ENCODE results near the gene BMP4.
"Not testable (repeated sequence)": the region's sequence is repeated elsewhere in the genome, so short reads cannot be mapped to it uniquely, and the experiment has no call there.

Gene BMP4

DNA sequence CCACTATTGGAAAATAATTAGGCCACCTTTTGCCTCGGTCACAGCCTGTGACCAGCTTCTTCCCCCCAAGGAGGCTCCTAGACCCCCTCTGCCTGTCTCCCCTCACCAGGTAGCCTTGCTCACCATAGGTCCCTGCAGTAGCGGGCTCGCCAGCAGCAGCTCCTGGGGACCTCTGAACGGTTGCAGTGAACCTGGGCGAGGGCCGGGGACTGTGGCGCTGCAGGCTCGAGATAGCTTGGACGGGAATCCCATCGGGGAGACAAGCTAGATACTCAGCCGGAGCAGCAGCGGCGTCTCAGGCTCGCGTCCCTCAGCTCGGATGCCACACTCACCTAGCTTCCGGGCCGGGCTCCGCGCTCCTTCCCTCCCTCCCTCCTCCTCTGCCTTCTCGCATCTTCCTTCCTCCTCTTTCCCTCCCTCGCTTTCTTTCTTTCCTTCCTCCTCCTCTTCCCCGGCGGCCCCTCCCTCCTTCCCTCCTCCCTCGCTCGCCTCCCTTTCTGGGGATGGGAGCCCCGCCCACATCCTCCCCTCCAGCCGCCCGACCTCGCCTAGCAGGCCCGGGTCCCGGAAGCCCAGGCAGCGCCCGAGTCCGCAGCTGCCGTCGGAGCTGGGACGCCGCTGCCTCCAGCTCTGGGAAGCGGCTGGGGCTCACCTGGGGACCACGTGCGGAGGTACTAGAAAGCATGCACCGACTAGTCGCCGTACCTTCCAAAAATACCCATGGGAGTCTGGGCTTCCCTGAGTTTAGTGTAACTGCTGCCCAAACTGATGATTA is at the start of gene BMP4:
Gene BMP4, minus strand, starts transcription at position 399 of the 775 bp plus-strand sequence. CDS start 4,603 bp downstream, outside the sequence.
- DNase-seq (ENCODE audit: low spot score), result no peak

DNA sequence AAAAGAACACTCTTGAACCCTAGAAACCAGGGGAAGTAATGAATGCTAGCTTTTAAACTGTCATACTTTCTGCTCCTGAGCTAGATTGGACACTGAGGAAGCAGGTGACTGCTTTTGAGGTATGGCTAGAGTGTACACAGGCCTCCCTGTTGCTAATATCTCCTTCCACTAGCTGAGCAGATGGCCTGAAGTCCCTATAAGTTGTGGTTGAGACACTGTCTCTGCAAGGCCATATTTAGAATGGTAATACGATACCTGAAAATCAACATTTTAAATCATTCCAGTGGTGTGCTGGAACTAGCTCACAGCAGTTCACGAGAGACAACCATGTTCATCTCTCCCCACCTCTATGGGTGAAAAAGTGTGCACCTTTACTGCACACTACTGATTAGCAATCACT is 46.4 kb upstream of the BMP4 start:
- no peak for DNase-seq (ENCODE audit: low spot score)

DNA sequence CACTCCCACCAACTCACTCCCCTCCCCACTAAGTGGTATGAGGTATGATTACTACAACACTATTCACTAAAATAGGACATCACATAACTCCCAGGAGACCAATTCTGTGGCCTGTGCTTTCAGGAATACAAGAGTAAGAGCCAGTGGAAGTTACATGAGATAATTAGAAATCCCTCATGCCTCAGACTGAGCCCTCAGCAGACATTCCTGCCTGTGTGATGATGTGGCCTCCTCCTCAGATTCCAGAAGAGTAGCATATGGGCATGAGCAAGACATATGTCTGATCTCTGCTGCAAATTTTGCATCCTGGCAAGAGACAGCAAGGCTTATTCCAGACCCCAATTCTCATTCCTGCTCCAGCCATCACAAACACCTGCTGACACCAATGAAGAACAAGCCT is 46.0 kb upstream of the BMP4 start:
- no peak for DNase-seq (ENCODE audit: low spot score)

GRCh38 chr14:54001189-54001878 is 44.7 kb upstream of the BMP4 start:
- no peak for DNase-seq (ENCODE audit: low spot score)

DNA sequence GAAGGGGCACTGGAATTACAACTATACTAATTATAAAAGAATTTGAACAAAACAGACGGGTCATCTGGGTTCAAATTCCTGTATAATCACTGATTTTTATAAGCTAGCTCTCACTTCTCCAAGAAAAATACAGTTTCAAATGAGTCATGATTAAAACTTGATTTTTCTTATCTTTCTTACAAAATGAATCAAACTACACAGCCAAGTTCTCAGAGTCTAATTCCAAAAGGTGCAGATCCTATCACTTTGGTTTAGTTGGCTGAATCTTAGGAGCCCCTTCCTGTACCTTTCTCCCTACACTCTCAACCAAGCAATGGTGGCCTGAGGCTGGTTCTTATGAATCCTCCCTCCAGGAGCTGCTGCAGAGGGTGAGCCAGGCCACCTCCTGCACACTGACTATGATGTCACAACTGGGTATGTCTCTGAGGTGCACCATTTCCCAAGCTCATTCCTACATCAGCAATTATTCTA is 43.8 kb upstream of the BMP4 start:
- DNase-seq (ENCODE audit: low spot score), result no peak

DNA sequence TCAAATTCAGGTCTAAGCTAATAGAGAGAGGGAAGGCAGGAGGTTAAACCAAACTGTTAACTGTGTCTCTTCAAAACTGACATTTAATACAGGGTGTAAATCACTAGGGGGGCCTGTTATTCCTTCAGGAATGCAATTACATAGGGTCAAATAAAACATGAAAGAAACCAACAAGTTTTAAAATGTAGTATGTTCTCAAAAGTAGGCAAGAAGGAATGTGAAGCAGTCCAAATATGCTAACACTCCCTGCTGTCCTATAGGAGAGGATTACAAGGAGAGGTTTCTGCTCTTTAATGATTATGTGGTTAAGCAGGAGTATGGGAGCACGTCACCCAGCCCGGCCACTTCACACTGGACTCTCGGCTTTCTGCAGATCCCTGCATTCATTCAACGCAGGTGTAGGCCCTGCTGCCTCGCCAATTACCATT is 42.5 kb upstream of the BMP4 start:
- DNase-seq (ENCODE audit: low spot score), result no peak

DNA sequence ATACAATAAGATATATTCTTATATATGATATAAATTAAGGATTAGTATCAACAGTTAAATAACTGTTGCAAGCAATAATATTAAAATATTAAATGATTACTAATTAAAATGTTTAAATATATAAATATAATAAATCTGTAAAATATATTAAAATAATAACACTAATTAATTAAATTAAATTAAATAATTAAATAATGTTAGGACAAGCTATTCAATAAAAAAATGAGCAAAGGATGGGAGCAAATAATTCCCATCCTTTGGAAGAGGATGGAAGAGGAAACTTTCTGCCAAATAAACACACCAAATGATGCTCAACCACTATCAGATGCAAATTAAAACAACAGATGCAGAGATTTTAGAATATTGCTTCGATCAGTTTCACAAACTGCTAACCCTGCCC is 39.4 kb upstream of the BMP4 start:
- DNase-seq (ENCODE audit: low spot score), result no peak

DNA sequence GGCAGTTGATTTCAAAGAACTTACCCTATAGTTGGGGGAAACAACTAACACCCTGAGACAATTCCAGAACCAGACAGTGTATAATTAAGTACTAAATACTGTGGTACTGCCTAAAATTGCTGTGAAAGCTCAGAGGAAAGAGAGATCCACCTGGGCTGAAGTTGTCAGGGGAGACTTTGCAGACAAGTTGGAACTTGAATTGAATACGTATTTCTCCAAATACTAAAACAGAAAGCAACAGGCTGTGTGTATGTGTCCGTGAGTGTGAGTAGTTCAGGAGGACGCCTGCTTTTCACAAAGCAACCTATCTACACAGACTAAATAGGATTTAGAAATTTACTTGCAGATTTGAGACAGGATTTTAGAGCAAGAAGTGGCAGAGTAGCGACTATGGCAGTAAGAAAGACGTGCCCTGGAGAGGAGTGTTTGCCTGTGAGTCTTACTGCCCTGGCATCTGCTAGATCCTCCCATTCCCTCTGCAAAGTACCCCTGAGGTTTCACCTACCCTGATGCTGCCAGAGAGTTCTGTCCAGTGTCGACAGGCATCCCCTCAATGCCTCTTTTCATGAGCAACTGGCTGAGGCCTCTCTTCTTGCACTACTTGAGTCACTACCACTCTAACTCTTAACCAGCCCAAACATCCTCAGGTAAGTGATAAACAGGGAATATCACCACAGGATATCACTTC is 37.4 kb upstream of the BMP4 start:
- DNase-seq (ENCODE audit: low spot score), result no peak

- no peak for DNase-seq (ENCODE audit: low spot score)
Measured at GRCh38 chr14:53990978-53991377, 34.4 kb upstream of the BMP4 start.

DNA sequence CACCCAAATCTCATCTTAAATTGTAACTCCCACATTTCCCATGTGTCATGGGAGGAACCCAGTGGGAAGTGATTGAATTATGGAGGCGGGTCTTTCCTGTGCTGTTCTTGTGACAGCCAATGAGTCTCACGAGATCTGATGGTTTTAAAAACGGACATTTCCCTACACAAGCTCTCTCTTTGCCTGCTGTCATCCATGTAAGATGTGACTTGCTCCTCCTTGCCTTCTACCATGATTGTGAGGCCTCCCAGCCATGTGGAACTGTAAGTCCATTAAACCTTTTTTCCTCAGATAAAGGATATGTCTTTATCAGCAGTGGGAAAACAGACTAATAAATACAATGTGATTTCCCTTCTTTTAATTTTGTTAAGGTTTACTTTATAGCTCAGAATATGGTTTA is 30.1 kb upstream of the BMP4 start:
- DNase-seq (ENCODE audit: low spot score), result not testable (repeated sequence)

DNA sequence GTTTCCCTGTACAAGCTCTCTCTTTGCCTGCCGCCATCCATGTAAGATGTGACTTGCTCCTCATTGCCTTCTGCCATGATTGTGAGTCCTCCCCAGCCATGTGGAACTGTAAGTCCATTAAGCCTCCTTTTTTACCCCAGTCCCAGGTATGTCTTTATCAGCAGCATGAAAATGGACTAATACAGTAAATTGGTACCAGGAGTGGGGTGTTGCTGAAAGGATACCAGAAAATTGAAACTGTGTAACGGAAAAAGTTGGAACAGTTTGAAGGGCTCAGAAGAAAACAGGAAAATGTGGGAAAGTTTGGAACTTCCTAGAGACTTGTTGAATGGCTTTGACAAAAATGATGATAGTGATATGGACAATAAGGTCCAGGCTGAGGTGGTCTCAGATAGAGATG is 28.3 kb upstream of the BMP4 start:
- DNase-seq (ENCODE audit: low spot score), result not testable (repeated sequence)

DNA sequence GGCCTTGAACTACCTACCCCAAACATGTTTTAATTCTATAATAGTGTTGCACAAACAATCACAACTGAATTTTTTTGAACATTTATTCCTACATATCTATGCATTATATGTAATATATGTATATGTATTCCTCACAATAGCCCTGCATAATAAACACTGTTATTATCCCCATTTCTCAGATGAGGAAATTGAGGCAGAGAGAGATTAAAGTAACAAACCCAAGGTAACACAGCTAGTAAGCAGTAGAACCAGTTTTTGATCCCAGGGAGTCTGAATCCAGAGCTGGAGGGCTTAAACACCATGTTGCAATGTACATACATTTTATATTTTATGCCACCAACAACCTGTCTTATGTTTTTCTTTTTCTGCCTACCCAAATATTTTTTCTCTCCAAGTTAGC is 26.5 kb upstream of the BMP4 start:
- no peak for DNase-seq (ENCODE audit: low spot score)

GRCh38 chr14:53982546-53982945 is 25.9 kb upstream of the BMP4 start:
- DNase-seq (ENCODE audit: low spot score), result no peak

GRCh38 chr14:53979747-53980642 is 23.4 kb upstream of the BMP4 start:
- no peak for DNase-seq (ENCODE audit: low spot score)

DNA sequence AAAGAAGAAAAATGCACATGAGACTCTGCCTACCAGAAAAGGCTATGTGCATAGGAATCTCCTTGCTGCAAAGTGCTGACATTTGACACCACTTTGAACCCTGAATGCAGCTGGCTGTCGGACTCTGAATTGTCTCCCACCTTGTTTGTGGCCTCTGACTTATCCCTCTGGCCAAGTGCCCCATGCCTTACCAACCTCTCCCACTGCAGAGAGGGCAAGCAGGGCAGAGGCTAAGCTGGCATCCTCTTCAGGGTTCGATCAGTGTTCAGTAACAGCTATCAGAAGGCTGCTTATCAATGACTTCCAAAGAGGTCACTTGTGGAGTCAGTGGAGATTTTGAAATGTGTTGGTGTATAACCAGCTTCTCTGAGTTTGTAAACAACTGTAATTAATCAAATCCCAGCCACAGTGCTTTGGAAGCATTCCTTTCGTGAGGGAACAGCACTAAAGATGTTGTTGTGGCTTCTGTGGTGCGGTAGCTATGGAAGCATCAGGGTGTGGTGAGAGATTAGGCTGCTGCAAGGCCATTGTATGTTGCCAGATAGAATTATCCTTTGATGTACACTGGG is 22.6 kb upstream of the BMP4 start:
- DNase-seq (ENCODE audit: low spot score), result no peak

DNA sequence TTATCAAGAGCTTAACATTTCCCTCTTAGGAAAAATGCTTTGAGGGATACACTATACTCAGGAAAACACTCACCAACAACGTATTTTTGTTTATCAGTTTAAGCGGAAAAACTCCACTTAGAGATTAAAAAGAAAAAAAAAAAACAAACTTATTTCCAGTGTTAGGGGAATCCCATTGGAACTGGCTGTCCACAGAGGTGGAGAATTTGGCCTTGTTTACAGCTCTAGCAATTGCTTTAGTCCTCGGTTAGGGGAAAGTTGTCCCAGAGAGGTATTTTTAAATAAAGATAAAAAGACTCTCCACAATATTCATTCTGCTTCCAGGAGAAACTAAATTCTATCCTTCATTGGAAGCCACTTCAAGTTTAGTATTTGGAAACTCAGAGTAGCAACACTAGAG is 21.6 kb upstream of the BMP4 start:
- no peak for DNase-seq (ENCODE audit: low spot score)

DNA sequence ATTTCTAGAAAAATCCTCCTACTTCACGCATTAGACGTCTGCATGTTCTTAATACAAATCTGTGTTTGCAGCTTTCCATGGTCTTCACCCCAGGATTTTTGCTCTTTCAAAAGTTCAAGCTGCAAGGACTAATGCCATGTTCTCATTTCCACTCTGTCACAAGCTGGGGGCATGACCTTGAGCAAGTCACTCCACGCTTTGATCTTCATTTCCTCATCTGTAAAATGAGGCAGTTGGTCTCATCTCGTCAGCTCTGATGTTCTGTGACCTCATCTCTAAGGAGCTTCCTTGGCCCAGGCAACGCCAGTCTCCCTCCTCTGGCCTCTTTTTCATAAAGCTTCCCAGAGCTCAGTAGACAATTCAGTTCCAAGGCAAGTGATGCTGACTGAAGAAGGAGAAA is 18.8 kb upstream of the BMP4 start:
- no peak for DNase-seq (ENCODE audit: low spot score)

DNA sequence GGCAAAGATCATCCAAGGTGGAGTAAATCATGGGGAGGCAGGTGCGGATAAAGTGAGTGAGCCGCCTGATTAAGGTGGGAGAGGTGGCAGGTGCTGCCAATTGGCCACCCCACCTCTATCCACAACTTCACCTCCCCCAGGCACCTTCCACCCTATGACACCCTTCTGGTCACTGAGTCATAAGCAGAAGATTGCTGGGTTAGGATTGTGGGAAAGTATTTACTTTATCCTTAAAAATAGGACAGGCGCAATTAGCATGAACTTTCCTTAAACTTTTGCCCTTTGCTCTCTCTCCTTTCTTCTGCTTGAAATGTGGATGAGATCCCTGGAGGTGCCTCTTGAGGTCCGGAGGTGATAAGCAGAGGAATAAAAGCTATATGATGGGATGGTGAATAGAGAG is 14.9 kb upstream of the BMP4 start:
- DNase-seq (ENCODE audit: low spot score), result no peak

DNA sequence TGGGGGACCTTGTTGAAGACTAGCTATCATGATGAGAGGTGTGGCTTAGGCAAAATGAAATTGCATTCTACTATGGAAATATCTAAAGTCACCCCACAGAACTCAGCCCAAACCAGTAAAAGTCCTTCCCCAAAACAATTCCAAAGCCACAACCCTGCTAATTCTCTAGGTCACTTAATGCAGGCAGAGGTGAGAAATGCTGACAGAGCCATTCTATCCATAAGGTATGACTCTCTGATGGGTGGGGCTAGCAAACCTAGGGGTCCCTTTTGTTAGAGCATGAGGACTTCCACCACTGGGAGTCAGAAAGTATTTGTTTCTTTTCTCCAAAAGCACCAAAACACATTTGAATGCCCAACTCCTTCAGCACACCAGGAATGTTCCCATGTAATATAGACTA is 12.7 kb upstream of the BMP4 start:
- no peak for DNase-seq (ENCODE audit: low spot score)

DNA sequence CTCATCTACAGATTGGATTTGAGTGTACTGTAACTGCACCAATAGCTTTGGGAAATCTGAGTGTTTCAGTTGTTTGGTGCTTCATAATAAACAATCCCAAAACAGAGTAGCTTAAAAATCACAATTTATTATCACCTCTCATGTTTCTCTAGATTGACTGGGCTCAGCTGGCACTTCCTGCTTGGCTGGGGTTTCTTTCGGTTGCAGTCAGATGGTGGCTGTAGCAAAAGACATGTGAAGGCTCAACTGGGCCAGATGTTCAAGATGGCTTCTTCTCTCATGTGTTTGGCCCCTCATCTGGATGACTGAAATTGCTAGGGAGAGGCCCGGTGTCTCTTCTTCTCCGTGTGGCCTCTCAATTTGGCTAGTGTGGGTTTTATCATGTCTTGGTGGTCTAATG is 12.1 kb upstream of the BMP4 start:
- no peak for DNase-seq (ENCODE audit: low spot score)

- no peak for DNase-seq (ENCODE audit: low spot score)
Measured at GRCh38 chr14:53967606-53968005, 11.0 kb upstream of the BMP4 start.

- DNase-seq (ENCODE audit: low spot score), result no peak
Measured at GRCh38 chr14:53964249-53964648, 7.6 kb upstream of the BMP4 start.

Measured in putamen (tissue), 1 donor.